ENCODE data around the gene ALDH4A1.
A peak's percentile ranks its signal among the peaks of the same experiment; 100 is the strongest.
"Not testable (repeated sequence)": the region's sequence is repeated elsewhere in the genome, so short reads cannot be mapped to it uniquely, and the experiment has no call there.

ALDH4A1 gene

DNA sequence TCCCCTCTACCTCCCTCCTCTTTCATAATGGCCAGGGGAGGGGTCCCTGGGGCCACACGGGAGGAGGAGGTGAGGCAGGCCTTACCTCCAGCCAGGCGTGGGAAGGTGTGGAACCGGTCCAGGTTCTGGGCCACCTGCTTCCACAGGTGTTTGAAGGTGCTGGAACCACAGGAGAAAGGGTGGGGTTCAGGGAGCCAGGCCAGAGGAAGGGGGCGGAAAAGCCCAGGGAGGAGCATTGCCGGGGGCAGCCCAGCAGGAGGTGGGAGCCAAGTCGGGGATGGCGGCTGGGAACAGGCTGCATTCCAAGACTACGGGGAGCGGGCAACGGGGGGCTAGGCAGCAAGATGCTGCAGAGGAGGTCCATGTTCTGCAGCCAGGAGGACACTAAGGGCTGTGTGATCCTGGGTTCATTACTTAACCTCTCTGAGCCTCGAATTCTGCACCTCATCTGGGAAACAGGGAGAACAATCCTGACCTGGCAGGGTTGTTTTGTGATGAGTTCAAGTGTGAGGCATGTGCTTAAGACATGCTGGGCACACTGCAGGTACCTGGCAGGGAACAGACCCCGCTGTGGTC is 23.1 kb downstream of the ALDH4A1 start:
- no peak for DNase-seq (ENCODE audit: low read depth in 2 of 2)

DNA sequence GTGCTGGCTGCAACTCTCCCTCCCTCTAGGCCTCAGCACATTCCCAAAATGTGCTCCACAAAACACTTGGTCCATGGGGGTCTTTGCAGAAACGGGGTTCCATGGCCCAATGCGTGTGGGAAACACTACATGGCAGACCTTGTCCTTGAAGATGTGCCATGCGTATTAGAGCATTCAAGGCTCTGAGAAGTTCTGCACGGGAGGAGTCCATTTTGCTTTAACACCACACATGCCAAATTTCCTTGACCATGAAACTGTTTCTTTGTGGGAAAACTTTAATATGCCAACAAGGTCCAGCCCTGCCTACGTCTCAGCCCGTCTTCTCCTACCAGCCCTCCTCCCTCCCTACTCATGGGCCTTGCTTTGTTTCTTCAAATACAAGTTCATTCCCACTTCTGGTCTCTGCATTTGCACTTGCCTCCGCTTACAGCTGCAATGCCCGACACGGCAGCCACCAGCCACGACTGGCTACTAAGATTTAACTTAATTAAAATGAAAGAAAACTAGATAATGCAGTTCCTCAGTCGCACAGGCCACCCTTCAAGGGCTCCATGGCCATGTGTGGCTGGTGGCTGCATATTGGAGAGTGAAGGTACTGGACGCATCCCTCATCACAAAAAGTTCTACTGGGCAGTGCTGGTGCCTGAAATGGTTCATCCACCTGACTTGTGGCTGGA is 23.7 kb downstream of the ALDH4A1 start:
- no peak for DNase-seq (ENCODE audit: low read depth in 2 of 2)

DNA sequence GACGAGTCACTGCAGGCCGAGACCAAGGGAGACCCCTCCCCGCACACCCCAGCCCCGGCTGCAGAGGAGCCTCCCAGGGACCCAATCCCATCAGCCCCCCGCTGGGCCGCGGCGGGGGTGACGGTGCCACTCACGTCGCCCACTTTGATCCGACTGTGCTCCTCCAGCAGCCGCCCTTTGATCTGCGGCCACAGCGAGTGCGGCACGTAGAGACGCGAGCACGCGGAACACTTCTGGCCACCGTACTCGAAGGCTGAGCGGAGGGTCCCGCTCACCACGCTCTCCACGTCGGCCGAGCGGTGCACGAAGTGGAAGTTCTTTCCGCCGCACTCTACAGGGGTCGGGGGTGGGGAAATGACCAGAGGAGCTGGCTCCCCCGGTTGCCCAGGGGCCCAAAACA is 25.1 kb downstream of the ALDH4A1 start:
- no peak for DNase-seq (ENCODE audit: low read depth in 2 of 2)

DNA sequence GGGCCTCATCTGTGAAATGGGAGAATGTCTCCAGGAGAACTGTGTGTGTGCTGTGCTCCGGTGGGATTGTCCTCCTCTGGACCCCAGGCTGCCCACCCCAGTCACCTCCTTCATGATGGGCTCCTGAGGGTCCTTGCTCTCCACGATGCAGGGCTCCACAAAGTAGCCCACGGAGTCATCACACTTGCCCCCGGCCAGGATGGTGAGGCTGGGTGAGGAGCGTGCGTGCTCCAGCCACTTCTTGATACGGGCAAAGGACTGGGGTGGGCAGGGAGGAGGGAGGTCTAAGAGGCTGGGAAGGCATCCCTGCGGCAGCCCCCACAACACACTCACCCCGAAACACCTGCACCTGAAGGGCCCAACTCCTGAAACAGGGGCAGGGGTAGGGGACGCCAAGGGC is 26.1 kb downstream of the ALDH4A1 start:
- no peak for DNase-seq (ENCODE audit: low read depth in 2 of 2)

DNA sequence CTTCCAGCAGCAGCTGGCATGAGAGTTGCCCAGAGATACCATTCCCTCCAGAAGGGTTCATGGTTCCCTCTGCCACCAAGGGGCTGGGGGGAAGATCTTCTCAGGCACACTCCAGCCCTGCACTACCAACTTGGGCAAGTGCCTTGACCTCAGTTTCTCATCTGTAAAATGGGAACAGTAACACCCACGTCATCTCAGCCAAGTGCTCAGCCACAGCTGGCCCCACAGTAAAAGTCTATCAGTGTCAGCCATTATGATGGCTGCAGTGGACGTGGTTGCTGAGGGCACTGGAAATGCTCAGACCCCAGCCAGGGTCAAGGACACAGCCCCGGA is 26.6 kb downstream of the ALDH4A1 start:
- no peak for DNase-seq (ENCODE audit: low read depth in 2 of 2)

DNA sequence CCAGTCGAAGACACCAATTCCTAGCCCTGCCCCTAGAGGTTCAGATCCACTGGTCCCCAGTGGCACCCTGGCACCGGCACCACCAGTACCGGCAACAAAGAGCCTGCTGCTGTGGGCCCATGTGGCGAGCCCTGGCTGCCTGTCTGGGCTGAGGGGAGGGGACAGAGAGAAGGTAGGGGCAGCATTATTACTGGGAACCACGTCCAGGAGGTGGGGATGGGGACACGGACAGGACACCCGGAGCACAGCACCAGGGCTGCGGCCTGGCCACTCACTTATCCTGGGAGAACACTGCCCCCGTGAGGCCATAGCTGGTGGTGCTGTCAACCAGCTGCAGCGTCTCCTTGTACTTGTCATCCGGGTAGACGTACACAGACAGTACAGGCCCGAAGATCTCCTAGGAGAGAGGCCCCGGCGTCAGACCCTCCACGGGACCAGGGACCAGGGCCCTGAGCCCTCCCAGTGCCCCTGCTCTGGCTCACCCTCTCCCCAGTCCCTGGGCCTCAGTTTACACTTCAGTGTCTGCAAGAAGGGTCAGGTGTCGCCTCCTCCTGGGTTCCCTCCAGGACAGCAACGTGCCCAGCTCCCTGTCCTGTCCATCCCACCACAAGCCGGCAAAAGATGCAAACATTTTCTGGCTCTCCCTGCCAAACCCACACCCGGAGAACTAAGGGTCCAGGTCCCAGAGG is 27.1 kb downstream of the ALDH4A1 start:
- DNase-seq (ENCODE audit: low read depth in 2 of 2): peak; percentile 53 to 57

DNA sequence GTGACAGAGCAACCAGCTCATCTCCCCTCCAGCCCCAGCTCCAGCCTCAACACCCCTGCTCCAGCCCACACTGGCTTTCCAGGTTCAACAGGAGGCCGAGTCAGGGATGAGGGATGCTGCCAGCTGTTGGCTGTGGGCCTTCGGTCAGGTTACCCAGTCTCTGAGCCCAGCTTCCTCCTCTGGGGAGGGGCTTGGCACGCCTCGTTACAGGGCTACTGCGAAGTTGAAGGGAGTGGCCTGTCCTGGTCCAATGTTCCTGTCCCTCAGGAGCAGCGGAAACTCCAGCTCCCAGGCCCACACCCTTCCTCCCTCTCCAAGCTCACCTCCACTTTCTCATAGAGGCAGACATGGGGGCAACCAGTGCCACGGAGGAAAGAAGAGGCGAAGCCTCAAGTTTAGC is 27.8 kb downstream of the ALDH4A1 start:
- DNase-seq (ENCODE audit: low read depth in 2 of 2): no peak

DNA sequence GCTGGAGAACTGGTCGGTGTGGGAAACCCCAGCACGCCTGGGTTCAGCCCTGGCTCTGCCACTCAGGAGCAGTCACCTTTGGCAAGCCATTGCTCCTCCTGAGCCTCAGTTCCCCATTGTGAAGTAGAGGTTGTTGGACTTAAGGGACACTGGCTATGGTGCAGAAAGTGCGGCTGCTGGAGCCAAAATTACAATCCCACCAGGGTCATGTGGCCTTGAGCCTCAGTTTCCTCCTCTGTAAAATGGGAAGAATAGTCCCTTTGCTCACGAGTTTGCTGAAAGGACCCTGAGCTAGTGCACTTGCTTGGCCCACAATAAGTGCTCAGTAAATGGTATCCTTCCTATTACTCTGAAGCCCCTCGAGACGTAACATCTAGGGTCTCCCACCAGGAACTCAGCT is 28.3 kb downstream of the ALDH4A1 start:
- DNase-seq (ENCODE audit: low read depth in 2 of 2): no peak

DNA sequence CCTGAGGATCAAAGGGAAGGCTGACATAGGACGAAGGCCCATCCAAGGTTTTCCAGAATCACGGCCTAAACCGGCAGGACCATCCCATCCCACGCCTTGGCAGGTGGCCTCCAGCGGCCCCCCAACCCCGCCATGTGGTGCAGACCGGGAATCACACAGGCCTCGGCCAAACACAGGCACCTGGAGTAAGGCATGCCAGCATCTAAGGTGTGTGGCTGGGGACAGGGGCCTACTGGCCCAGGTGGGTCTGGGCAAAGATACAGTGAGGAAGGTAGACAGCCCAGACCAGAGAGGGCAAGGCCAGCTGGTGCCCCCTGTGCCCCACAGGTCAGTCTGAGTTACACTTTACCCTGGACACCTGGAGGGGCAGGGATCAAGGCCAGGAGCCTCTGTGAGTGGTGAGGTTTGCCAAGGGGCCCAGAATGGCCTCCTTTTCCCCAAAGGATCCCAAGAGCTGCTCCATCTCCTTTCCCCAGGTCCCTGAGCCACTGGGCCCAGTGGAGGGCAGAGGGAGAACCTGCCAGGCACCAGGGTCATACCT is 30.2 kb downstream of the ALDH4A1 start:
- DNase-seq (ENCODE audit: low read depth in 2 of 2): no peak

DNA sequence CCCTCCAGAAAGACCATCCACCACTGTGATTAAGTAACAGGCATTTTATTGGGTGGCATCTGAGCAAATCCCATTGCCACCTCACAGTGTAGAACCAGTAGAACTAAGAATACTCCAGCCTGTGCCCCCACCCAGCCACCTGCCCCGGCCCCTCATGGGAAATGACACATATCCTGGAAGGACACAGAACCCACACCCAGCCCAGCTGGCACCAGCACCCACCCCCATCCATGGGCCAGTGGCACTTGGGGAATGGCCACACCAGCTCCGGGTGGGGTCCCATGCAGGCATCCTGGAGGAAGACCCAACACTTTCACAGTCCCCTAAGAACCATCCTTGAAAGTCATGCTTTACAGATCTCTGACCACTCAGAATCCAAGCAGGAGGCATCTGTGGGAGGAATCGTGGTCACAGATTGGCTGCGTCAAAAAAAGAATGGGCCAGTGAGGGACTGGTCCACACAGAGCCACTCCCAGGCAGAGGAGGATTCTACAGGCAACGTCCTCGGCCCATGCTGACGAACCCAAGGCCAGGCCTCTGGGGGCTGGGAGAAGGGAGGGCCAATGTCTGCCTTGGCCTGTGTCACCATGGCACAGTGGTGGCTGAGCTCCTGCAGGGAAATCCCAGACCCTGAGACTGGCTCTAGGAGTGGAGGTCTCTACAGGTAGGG is 30.8 kb downstream of the ALDH4A1 start:
- DNase-seq (ENCODE audit: low read depth in 2 of 2): no peak

DNA sequence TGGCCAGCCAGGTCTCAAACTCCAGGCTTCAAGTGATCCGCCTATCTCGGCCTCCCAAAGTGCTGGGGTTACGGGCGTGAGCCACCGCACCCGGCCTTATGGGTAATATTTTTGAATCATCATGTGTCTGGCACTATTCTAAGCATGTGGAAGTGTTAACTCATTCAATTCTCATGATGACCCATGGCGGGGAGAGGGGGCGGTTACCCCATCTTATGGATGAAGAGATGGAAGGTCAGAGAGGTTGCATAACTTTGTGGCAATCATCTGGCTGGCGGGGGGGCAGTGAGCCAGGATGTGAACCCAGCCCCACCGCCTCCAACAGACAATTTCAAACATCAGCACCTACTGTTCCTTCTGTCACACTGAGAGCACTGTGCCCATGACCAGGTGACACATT is 31.4 kb downstream of the ALDH4A1 start:
- DNase-seq (ENCODE audit: low read depth in 2 of 2): no peak

DNA sequence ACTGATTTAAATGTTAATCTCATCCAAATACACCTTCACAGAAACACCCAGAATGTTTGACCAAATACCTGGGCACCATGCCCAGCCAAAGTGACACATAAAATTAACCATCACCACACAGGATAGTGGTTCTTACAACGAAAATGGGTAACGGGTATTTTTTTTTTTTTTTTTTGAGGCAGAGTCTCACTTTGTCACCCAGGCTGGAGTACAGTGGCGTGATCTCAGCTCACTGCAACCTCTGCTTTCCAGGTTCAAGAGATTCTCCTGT is 31.8 kb downstream of the ALDH4A1 start:
- not testable (repeated sequence) for DNase-seq (ENCODE audit: low read depth in 2 of 2)

DNA sequence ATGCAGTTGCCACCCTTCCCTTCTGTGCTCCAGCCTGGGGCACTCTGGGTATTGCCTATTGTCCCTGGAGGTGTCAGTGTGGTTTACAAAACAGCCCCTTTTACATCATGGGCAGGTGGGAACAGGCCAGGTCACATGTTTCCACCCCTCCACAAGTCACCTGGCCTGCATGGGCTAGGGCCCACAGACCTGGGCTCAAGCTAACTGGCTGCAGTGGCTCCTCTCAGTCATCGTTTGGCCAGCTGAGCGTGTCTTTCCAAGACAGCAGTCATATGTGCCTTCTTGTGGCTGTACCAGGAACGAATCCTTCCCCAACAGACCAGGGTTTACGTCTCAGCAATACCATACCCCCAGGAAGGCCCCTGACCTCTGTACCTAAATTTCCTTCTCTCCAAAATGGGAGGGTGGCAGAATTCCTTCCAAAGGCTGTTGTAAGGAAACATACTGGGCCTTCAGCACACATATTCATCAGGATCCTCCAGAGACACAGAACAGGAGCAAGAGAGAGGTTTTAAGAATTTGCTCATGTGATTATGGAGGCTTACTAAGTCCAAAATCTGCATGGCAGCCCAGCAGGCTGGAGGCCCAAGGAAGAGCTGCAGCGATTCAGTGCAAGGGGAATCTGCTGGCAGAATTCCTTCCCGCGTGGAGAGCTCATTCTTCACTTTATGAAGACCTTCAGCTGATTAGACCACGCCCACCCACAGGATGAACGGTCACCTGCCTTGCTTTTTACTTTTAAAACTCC is 32.3 kb downstream of the ALDH4A1 start:
- no peak for DNase-seq (ENCODE audit: low read depth in 2 of 2)

DNA sequence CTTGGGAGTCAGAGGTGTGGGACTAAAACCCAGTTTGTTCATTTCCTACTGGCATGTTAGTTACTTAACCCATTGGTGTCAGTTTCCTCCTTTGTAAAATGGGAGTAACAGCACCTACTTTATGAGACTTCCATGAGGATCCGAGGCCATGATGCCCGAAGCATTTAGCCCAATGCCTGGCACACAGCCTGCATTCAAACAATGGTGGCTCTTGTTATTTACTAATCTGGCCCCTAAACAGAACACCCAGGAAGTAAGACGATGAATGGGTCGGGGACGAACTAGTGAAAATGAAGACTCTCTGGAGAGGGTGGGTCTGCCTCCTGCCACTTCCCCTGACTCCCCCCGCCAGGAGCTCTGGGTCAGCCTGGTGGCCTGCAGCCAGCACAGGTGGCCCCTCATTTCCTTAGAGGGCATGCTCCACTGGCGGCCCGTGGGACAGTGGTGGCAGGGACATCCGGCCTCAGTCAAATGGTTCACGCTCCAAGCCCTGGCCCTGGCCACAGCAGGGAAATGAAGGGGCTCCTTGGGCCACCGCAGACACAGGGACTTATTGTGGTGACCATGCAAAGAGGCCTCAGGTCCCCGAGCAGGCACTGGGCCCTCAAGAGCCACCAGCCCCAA is 33.4 kb downstream of the ALDH4A1 start:
- DNase-seq (ENCODE audit: low read depth in 2 of 2): no peak

DNA sequence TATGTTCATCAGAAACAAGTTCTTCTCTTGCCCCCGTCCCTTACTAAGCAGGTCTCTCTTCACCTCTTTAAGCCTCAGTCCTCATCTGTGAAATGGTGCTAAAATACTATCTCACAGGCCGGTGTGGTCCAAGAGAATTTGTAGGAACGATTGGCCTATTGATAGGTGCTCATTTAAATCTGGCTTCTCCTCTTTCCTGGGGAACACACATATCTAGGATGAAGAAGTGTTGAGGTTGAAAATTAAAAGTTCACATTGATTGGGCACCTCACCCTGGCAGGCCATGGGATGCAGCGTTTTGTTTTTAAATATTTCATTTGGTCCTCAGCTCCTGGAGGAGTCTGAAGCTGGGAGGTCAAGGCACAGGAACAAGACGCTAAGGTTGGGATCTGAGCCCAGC is 34.0 kb downstream of the ALDH4A1 start:
- no peak for DNase-seq (ENCODE audit: low read depth in 2 of 2)

DNA sequence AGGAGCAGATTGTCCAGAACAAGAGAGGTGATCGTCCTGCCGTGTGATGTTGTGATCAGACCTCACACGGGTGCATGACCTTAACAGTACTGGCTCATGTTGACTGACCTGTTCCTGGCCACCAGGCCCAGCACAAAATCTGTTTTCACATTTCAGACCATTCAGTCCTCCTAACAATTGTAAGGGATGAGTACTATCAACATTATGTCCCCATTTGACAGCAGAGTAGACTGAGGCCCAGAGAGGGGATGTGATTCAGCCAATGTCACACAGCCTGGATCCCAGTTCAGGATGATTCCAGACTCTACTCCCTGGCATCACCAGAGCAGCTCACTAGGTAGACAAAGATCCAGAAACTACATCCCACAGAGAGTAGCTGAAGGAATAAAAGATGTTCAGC is 35.5 kb downstream of the ALDH4A1 start:
- DNase-seq (ENCODE audit: low read depth in 2 of 2): no peak

DNA sequence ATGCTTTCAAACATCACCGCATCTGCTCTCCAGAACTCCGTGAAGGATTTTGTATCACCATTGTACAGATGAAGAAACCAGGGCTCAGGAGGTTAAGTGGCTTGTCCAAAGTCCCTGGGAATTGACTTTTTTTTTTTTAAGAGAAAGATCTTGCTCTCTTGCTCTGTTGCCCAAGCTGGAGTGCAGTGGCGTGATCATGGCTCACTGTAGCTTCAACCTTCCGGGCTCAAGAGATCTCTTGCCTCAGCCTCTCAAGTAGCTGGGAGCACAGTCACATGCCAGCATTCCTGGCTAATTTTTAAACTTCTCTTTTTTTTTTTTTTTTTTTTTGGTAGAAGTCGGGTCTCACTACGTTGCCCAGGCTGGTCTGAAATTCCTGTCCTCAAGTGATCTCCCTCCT is 36.0 kb downstream of the ALDH4A1 start:
- DNase-seq (ENCODE audit: low read depth in 2 of 2): no peak

DNA sequence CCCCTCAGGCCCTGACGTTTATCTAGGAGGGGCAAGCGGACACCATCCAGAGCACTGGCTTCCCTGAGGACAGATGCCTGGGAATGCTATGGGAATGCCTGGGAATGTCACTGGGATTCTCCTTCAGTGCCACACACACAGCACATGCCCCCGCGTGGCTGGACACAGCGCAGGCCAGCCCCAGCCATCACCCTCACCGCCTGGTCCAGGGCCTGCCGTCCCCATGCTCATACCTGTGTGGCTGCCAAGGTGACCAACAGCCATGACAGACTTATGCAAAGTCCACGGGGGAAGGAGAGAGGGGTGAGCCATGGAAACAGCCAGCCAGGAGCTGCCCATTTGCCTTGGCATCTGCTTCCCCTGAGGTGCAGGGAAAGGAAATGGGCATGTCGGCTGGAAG is 37.2 kb downstream of the ALDH4A1 start:
- DNase-seq (ENCODE audit: low read depth in 2 of 2): no peak

DNA sequence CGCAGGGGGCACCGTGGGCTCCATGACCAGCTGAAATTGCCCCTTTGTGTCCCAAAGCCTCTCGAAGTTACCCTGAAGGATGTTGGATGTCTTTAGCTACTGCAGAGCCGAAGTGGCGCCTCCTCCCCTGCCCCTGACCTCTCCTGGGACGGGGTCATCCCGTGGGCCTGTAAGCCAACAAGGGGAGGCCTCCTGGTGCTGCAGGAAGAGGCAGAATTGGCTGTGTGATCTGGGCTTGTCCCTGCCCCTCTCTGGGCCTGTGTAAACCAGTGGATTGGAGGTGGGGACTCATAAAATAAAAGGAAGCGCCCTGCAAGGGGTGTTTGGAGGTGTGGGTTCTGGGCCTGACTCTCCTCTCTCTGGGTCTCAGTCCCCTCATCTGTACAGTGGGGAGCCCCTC is 40.8 kb downstream of the ALDH4A1 start:
- DNase-seq (ENCODE audit: low read depth in 2 of 2): no peak

DNA sequence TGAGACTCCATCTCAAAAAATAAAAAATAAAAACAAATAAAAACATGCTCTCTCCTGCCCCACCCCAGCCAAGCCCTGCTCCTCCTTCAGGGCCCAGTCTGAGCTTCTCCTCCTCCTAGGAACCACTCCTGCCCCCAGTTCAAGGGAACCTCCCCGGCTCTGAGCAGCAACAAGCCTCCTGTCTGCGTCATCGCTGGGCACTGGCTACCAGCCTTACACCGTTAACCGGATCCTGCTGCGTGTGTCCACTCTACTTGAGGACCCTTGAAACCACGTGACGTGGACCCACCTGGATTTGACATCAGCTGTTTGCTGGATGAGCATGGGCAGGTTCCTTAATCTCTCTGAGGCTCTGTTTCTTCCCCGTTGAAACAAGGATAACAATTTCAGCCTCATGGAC is 41.3 kb downstream of the ALDH4A1 start:
- no peak for DNase-seq (ENCODE audit: low read depth in 2 of 2)

DNA sequence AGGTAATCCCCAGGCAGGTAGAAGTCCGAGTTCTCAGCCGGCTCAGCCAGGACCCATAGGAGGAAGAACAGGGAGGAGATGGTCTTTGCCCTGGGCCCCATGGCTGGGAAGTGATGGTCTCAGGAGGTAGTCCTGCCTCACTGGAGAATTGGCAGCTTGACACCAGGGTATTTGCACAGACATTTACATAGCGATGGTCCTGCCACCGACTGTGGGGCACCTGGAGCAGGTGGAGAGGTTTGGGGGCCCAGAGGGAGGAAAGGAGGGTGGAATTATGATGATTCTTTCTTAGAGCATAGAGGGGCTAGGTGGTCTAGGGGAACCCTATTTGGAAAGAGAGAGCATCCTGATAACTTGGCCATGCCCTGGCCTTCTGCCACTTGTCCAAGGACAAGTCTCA is 42.8 kb downstream of the ALDH4A1 start, which contains the start of gene TAS1R2:
TAS1R2 (minus strand) TSS at position 101 of the 400 bp plus-strand sequence; CDS start at position 101, 0 bp downstream.
- DNase-seq (ENCODE audit: low read depth in 2 of 2): no peak

Data from stimulated activated CD8-positive, alpha-beta memory T cell treated with anti-CD3 and anti-CD28 coated beads, Interleukin-15, amount 100 ng/mL, for 48 hours (primary cell).